VCaP (cell line): ENCODE results near the gene PCBD2.
A peak's percentile ranks its signal among the peaks of the same experiment; 100 is the strongest.
"Not testable (repeated sequence)": the region's sequence is repeated elsewhere in the genome, so short reads cannot be mapped to it uniquely, and the experiment has no call there.

Source experiments
- H3K27ac ChIP-seq: fragments of 450-650 bp; 2 replicates; pipeline ENCODE4 v1.5.1; 2017
- TF ChIP-seq, protein P1 (sequence below): fragments of 450-650 bp; conservative IDR thresholded peaks from 2 replicates; pipeline ENCODE4 v1.5.1; 2017; ENCODE audit warnings: mild to moderate bottlenecking, moderate library complexity

Gene PCBD2

DNA sequence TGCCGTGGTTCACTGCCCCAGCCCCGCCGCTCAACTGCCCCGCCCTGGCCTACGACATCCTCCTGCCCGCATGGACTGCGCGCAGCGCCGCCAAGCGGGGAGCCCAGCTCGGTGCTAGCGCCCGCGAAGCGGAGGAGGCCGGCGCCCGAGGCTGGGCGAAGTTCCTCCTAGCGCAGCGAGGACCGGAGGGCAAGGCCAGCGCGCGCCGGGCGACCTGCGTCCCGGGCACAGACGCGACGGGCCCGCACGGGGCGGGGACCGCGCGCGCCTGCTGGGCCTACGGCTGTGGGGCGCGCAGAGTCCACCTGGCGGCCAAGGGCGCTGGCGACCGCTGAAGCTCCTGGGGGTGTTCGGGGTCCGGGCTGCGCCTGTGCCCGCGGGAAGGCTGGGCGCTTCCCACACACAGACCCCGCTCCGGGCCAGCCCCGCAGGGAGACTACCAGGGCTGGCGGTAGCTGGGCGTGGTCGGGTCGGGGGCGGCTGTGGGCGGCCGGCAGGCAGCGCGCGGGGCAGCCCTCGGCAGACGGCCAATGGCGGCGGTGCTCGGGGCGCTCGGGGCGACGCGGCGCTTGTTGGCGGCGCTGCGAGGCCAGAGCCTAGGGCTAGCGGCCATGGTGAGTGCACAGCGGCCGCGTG, at the start of gene PCBD2:
TSS of gene PCBD2 (plus strand) at position 522 of the 636 bp plus-strand sequence. CDS start at position 531, 9 bp downstream.
- TF ChIP-seq, protein P1, sequence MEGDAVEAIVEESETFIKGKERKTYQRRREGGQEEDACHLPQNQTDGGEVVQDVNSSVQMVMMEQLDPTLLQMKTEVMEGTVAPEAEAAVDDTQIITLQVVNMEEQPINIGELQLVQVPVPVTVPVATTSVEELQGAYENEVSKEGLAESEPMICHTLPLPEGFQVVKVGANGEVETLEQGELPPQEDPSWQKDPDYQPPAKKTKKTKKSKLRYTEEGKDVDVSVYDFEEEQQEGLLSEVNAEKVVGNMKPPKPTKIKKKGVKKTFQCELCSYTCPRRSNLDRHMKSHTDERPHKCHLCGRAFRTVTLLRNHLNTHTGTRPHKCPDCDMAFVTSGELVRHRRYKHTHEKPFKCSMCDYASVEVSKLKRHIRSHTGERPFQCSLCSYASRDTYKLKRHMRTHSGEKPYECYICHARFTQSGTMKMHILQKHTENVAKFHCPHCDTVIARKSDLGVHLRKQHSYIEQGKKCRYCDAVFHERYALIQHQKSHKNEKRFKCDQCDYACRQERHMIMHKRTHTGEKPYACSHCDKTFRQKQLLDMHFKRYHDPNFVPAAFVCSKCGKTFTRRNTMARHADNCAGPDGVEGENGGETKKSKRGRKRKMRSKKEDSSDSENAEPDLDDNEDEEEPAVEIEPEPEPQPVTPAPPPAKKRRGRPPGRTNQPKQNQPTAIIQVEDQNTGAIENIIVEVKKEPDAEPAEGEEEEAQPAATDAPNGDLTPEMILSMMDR: peak; percentile 96

DNA sequence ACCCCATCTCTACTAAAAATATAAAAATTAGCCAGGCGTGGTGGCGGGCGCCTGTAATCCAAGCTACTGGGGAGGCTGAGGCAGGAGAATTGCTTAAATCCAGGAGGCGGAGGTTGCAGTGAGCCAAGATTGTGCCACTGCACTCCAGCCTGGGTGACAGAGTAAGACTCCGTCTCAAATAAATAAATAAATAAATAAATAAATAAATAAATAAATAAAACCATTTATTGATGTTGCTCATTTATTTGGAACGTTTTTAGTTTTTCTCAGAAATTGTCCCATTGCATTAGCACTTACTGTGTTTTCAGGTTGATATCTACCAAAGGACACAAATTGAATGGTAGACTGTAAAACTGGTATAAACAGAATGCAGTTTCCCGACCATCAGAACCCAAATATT, 48.5 kb upstream of the PCBD2 start:
- not testable (repeated sequence) for H3K27ac ChIP-seq

More for the DNA sequence above, at the start of gene PCBD2:
- peak within 1 kb of the TSS; percentile 98 for H3K27ac ChIP-seq

DNA sequence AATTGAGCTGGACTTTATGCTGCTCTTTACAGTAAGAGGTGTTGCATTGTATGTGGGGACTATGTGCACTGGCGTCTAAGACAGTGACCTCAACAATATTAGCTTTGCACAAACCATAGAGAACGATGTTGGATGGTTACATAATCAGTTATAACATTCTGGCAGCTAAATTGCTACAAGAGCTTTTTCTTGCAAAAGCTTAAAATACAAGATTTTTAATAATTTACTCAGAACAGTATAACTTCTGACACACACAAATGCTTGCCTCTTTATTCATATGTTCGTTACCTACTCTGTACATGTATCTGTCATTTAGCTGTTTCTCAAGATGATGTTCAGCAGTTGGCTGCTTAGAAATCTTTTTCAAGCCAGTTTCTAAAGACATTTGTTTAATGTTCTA, 47.5 kb upstream of the PCBD2 start:
- TF ChIP-seq, protein P1: no peak
- no peak overlapping the region for H3K27ac ChIP-seq

DNA sequence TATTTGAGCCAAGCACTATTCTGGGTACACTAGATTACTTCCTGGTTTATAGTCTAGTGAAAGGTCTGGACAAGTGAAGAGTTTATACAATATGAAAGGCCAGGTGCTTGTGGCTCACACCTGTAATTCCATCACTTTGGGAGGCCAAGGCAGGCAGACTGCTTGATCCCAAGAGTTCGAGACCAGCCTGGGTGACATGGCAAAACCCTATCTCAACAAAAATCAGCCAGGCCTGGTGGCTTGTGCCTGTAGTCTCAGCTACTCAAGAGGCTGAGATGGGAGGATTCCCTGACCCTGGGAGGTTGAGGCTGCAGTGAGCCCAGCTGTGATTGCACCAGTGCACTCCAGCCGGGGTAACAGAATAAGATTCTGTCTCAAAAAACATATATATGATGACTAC, 40.2 kb upstream of the PCBD2 start:
- no peak overlapping the region for H3K27ac ChIP-seq
- TF ChIP-seq, protein P1: no peak

DNA sequence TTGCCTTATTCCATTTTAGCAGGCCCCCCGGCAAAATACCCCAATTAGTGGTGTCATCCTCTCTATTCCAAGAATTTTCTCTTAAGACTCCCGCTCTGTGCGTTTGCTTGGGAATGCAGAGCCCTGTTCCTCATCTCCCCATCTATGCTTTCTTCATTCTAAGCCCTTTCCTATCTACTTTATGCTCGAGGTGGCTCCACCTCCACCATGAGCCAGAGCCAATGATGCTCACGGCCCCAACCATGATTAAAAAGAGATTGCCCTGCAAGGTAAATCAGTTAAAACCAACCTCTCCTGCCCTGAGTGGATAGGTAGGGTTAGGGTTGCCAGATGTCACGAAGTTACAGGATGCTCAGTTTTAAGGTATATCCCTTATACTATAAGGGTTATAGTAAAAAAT, 31.4 kb upstream of the PCBD2 start:
- TF ChIP-seq, protein P1: no peak
- H3K27ac ChIP-seq: peak overlapping the region; percentile 96

DNA sequence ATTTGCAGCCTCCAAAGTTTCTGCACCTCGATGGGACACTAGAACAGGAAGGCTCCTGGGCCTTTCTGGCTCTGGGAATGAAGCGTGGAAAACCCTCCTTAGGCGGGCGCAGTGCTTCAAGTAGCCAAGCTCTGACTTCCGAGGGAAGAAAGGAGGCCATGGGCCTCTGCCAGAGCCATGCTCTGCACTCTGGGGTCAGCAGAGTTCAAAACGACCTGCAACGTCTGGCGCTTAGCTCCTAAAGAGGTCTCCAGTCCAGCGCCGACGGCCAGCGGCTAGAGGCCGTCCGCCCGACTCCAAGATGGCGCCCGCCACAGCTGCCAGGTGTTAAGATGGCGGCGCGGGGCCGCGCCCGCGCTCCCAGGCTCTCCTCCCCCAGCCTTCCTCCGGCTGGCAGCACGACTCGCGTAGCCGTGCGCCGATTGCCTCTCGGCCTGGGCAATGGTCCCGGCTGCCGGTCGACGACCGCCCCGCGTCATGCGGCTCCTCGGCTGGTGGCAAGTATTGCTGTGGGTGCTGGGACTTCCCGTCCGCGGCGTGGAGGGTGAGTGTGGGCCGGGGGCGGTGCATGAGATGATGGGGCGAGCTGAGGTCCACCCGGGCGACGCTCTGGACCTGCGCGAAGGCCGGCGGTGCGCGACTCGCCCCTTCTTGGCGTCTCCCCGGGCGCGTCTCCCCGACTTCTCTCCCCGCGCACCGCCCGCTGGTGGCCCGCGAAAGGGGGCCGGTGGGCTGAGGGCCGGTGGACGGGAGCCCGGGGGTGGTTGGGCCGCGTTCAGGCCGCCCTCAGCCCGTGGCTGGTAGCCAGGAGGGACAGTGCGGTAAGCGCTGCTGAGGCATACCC, 30.7 kb upstream of the PCBD2 start, which contains the start of gene TXNDC15:
TSS of gene TXNDC15 (plus strand) at position 385 of the 844 bp plus-strand sequence. CDS start at position 442, 57 bp downstream.
- H3K27ac ChIP-seq: peak within 1 kb of the TSS; percentile 96
- TF ChIP-seq, protein P1: no peak

DNA sequence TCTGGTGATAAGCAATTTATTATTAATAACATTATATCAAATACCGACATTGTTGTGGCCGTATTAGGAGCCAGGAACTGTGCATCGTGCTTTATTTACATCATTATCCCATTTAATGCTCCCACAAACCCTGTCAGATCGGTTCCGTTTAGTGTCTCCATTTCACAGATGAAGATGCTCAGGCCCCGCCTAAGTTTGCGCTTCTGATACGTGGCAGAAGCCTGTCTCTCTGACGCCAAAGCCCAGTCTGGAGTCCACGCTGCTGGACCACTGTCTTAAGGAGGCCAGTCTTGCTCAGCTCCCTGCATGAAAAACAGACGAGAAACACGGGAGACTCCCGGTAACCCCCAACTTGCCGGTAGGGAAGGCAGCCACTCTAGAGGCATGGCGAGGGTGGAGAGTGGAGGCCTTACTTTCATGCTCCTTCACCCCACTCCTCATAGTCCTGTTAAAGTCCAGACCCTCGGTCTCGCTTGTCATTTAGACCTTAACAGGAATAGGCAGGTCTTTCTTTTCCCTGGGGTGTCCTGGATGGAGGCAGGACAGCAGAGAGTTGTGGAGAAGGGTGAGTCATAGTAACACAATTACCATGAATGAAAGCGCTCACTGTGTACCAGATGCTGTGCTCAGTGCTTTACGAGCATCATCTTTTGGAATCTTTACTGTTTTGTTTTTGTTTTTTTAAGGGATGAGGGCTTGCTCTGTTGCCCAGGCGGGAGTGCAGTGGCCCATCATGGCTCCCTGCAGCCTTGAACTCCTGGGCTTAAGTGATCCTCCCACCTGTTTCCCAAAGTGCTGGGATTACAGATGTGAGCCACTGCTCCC, 29.9 kb upstream of the PCBD2 start:
- TF ChIP-seq, protein P1: no peak
- peak overlapping the region; percentile 96 for H3K27ac ChIP-seq
